Measurements from ENCODE around the gene HYAL2.
A peak's percentile ranks its signal among the peaks of the same experiment; 100 is the strongest.
"Not testable (repeated sequence)": the region's sequence is repeated elsewhere in the genome, so short reads cannot be mapped to it uniquely, and the experiment has no call there.

Gene HYAL2

DNA sequence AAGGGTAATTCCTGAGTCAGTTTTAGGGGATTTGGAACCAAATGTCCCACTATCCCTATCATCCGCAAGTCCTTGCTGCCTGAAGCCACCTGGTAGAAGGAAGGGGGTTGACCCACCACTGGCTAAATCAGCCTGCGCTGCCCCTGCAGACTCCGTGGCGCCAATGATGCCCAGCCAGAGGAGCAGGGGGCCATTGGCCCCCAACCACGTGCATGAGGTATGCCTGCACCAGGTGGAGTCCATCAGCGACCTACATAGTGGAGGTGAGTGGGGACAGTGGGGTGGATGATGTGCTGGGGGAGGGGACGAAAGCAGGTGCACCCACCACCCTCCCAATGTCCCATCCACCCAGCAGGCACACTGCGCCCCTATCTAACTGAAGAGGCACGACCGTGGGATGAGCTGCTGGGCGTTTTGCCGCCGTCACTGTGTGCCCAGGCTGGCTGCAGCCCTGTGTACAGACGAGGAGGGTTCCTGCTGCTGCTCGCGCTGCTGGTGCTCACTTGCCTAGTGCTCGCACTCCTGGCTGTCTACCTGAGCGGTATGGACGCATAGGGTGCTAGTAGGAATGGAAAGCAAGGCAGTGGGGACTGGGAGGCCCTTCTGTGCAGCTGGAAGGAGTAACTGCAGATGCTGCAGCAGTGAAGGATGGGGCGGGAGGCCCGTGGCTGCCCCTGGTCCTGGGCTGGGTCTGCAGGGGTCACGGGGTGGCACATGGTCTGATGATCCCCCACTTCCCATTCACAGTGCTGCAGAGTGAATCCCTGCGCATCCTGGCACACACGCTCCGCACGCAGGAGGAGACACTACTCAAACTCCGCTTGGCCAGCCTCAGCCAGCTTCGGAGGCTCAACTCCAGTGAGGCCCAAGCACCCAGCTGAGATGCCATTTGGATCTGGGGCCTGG is 36.0 kb downstream of the HYAL2 start:
- no peak for DNase-seq

DNA sequence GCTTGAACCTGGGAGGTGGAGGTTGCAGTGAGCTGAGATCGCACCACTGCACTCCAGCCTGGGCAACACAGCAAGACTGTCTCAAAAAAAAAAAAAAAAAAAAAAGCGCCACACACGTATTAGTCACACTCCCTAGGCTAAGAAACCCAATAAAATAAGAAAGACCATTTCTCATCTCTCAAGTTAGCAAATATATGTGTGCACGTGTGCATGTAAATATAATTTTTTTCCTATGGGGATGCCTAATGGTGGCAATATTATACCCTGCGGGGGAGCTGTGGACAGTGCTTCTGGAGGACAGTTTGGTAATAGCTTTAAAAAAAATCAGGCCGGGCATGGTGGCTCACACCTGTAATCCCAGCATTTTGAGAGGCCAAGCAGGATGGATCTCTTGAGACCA is 38.4 kb downstream of the HYAL2 start:
- not testable (repeated sequence) for DNase-seq

DNA sequence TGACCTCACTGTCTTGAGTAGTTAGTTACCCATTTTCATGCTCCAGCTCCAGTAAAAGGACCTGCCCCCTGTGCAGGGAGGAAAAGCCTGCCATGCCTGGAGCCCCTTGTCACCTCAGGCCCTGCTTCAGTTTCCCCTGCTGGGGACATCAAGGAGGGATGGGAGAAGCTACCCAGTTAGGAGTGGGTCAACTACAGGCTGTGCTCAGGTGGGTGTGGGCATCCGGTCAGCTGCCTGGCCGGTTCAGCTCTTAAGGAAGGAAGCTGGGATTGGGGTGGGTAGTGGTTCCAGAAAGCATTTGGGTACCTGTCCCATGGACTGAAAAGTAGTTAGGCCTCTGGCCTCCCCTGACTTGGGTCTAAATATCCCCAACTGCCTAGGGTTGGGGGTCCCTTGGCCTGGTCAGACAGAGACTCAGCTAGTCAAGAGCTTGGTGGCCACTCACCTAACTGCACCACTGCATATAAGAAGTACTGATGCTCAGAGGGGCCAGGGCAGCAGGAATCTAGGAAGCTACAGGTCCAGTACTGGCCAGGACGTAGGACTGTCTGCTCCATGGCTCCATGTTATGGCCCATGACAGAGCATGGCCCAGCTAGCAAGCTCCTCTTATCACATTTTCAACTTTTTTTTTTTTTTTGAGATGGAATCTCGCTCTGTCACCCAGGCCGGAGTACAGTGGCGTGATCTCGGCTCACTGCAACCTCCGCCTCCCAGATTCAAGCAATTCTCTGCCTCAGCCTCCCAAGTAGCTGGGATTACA is 43.1 kb downstream of the HYAL2 start:
- no peak for DNase-seq

DNA sequence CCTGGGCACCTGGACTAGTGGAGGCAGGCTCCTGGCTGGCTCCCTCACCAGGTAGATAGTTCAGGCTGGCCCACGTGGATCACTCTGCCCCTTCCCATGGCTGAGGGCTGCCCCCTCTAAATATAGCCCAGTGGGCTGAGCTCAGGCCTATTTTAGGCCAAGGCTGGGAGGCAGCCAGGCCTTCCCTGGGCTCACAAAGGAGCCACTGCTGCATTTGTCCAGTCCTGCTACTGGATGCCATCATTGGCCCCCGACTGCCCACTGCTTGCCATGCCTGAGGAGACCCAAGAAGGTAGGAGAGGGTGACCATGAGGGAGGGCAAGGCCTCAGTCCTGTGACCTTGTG is 43.7 kb downstream of the HYAL2 start, which contains the start of gene LSMEM2:
TSS of gene LSMEM2 (plus strand) at position 208 of the 345 bp plus-strand sequence. CDS start at position 235, 27 bp downstream.
- no peak for DNase-seq

DNA sequence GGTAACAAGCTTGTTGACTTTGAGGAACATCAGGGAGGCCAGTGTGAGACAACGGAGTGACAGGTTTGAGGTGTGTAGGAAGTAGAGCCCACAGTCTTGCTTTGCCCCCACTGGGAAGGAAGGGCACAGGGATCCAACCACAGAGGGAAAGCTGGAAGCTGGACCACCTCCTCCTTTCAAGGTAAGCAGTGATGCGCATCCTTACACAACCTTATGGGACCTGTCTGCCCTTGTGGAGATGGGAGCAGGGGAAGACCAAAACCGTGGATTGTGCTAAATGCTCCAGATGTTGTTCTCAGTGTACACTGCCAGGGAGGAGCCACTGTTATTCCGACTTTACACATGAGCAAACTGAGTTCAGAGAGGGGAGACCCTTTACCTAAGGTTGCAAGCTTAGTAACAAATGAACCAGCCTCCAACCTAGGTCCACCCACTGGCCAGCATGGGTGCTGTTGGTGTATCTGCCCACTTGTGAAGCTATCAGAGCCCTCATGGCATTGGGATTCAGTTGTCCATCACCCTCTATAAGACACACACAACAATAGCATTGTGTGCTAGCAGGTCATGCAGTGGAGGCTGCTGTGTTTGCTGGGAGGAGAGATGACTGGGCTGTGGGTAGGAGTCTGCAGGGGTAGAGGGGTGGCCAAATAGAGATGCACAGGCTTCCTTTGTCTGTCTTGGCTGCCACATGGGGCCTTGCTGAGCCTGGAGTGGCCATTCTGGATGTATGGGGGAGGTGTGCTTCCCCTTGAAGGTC is 44.2 kb downstream of the HYAL2 start:
- no peak for DNase-seq

DNA sequence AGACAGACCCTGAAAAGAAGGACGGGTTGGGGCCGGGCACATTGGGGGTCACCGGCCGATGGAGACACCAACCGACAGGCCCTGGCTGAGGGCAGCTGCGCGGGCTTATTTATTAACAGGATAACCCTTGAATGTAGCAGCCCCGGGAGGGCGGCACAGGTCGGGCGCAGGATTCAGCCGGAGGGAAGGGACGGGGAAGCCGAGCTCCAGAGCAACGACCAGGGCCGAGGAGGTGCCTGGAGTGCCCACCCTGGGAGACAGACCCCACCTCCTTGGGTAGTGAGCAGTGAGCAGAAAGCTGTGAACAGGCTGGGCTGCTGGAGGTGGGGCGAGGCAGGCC is 45.8 kb downstream of the HYAL2 start:
- no peak for DNase-seq

DNA sequence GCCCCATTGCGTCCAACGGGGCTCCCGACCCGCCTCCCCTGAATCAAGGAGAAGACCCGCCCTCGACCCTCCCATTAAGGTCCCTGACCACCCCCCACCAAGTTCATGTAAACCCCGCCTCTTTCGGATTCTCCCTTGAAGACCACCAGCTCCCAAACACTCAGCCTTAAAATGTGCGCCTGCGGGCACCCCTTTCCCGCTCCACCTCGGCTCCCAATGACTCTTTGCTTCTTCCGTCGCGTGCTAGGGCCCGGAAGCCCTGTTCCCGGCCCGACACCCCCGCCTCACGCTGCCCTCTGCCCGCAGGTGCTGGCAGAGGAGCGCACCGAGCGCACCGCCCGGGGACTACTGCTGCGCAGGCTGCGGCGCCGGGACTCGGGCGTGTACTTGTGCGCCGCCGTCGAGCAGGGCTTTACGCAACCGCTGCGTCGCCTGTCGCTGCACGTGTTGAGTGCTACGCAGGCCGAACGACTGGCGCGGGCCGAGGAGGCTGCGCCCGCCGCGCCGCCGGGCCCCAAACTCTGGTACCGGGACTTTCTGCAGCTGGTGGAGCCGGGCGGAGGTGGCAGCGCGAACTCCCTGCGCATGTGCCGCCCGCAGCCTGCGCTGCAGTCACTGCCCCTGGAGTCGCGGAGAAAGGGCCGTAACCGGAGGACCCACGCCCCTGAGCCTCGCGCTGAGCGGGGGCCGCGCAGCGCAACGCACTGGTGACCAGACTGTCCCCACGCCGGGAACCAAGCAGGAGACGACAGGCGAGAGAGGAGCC is 46.4 kb downstream of the HYAL2 start:
- DNase-seq: no peak

DNA sequence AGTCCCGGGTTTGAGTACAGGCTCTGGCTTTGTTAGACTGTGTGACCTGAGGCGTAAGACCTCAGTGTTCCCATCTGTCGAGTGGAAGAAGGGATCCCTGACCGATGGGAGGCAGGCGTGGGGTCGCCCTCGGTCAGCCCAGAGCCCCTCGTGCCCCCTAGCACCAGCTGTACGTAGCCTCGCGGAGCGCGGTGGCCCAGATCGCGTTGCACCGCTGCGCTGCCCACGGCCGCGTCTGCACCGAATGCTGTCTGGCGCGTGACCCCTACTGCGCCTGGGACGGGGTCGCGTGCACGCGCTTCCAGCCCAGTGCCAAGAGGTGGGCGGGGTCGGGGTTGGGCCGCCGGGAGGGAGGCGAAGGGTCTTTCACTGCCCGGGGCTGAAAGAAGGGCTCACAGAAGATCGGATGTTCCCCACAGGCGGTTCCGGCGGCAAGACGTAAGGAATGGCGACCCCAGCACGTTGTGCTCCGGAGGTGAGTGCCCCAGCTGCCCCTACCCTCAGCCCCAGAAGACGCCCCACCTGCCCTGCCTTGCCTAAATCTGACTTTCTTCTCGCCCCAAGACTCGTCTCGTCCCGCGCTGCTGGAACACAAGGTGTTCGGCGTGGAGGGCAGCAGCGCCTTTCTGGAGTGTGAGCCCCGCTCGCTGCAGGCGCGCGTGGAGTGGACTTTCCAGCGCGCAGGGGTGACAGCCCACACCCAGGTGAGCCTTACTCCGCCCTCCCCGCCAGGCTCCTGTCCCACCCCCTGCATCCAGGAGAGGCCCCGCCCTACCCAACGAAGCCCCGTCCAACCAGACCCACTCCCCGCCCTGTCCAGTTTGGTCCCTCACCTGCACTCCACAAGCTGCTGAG is 47.2 kb downstream of the HYAL2 start:
- DNase-seq: no peak

DNA sequence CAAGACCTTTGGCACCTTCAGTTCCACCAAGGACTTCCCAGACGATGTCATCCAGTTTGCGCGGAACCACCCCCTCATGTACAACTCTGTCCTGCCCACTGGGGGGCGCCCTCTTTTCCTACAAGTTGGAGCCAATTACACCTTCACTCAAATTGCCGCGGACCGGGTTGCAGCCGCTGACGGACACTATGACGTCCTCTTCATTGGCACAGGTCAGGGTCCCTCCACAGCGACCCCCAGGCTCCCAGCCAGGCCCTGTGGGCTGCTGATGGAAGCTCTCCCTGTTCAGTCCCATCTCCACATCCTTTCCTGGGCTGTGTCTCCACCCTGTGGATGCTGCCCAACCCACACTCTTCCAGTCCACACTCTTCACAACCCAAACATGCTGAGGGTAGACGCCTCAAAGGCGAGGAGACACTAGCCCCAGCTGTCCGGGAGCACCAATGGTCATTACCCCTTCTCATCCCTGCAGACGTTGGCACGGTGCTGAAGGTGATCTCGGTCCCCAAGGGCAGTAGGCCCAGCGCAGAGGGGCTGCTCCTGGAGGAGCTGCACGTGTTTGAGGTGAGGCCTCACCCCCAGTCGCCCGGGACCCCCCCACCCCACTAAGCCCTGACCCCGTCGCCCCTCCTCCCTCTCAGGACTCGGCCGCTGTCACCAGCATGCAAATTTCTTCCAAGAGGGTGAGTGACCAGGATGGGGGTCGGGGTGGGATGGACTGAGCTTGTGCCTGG is 48.0 kb downstream of the HYAL2 start:
- DNase-seq: peak; percentile 99

DNA sequence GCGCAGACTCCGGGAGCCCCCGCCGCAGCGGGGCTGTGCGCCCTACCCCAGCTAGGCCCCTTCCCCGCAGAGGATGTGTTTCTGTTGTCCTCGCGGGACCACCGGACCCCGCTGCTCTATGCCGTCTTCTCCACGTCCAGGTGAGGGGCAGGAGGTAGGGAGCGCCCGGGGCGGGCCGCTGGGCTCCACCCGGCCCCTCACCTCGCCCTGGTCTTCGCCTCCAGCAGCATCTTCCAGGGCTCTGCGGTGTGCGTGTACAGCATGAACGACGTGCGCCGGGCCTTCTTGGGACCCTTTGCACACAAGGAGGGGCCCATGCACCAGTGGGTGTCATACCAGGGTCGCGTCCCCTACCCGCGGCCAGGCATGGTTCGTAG is 48.9 kb downstream of the HYAL2 start:
- no peak for DNase-seq

DNA sequence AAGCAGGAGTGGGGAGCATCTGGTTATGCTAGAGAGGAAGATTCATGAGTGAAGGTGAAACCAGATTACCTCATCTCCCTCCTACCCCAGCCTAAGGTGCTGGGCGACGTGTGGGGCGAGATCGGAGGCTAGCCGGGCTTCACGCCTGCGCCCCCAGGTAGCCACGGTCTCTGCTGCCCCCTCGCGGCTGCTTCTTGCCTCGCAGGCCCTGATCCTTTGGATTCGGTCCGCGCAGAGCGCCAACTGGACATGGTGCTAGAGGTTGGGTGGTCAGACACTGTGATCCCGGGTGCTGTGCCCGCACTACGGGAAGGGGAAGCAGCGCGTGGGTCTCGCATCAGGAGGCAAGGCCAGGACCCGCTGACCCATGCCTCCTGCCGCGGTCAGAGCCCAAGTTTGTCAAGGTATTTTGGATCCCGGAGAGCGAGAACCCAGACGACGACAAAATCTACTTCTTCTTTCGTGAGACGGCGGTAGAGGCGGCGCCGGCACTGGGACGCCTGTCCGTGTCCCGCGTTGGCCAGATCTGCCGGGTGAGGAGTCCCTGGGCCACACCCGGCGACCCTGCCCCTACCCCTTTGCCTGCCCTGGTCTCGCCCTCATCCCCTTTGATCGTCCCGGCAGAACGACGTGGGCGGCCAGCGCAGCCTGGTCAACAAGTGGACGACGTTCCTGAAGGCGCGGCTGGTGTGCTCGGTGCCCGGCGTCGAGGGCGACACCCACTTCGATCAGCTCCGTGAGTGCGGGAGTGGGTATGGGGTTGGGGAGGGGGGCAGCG is 49.4 kb downstream of the HYAL2 start:
- DNase-seq: peak; percentile 100

DNA sequence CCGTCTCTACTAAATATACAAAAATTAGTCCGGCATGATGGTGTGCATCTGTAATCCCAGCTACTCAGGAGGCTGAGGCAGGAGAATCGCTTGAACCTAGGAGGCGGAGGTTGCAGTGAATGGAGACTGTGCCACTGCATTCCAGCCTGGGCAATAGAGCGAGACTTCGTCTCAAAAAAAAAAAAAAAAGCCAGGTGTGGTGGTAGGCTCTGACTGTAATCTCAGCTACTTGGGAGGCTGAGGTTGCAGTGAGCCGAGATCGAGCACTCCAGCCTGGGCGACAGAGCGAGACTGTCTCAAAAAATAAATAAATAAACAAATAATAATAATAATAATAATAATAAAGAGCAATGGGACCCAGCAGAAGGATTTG is 50.0 kb downstream of the HYAL2 start:
- not testable (repeated sequence) for DNase-seq

DNA sequence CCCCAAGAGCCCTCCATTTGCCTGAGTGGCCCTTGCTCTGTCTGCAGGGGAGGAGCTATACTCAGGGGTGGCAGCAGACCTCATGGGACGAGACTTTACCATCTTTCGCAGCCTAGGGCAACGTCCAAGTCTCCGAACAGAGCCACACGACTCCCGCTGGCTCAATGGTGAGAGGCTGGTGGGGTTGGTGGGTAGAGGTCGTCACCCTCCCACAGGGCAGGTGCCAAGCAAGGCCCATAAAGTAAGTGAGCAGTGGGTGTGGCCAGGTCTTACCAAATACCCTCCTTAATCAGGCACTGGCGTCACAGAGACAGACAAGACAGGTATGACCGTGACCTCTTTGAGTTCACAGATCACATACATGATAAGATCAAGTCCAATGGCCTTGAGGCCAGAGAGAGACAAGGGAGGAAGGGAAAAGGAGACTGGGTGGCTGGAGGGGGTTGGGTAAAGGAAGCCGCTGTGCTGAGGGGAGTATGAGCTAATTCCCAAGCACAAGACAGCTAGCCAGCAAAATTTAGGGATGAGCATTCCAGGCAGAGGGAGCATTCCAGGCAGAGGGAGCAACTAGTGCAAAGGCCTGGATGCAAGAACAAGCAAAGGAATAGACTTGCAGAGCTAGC is 51.1 kb downstream of the HYAL2 start:
- DNase-seq: no peak

DNA sequence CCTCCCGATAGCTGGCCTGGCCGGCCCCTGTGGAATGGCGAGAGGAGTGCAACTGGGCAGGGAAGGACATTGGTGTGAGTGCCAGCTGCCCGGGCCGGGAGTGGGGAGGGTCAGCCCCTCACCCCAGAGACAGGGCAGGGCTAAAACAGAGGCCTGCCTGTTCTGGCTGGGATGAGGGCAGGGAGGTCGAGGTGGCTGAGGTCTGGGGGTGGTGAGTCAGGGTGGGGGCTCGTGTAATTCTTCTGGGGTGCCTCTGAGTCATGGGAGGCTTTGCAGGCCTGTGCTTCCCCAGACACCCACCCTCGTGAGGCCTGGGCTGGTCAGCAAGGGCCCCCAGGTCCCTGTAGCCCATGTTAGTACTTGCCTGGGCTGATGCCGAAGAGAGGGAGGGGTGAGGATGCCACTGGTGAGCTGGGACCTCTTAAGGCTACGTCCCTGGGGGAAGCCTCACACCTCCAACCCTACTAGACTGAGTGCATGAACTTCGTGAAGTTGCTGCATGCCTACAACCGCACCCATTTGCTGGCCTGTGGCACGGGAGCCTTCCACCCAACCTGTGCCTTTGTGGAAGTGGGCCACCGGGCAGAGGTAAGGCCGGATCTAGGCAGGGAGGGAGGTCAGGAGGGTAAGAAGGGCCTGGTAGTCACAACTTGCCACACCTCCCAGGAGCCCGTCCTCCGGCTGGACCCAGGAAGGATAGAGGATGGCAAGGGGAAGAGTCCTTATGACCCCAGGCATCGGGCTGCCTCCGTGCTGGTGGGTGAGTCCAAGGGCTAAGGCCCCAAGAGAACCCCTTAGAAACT is 51.9 kb downstream of the HYAL2 start:
- no peak for DNase-seq

DNA sequence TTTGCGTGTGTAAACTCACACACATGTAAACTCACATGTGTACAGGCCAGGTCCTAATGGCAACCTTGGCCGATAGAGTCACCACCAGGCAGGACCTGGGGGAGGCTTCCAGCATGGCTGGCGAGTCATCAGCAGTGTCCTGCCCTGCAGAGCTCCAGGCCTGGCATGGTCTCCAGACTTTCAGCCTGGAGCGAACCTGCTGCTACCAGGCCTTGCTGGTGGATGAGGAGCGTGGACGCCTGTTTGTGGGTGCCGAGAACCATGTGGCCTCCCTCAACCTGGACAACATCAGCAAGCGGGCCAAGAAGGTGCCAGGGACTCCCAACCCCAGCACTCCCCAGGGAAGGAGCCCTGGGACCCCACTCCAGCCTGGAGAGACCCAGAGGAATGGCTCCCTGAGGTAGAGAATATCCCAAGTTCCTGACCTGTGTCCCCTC is 52.5 kb downstream of the HYAL2 start:
- no peak for DNase-seq

DNA sequence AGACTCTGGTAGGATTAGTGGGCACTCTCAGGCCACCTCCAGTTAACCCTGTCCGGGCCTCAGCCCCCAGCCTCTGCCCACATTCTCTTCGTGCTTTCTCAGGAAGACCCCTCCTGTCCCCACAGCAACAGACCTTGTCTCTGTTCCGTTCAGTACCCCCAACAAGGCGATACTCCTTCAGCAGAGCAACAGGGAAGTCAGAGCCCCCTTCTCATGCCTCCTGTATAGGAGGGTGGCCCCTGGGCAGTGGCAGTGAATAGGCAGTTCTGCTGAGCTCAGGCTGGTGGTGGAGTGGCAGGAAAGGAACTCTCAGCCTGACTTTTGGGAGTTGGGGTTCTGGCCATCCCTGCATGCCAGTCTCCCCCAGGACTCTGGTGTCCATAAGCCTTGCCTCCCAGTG is 53.1 kb downstream of the HYAL2 start:
- no peak for DNase-seq

DNA sequence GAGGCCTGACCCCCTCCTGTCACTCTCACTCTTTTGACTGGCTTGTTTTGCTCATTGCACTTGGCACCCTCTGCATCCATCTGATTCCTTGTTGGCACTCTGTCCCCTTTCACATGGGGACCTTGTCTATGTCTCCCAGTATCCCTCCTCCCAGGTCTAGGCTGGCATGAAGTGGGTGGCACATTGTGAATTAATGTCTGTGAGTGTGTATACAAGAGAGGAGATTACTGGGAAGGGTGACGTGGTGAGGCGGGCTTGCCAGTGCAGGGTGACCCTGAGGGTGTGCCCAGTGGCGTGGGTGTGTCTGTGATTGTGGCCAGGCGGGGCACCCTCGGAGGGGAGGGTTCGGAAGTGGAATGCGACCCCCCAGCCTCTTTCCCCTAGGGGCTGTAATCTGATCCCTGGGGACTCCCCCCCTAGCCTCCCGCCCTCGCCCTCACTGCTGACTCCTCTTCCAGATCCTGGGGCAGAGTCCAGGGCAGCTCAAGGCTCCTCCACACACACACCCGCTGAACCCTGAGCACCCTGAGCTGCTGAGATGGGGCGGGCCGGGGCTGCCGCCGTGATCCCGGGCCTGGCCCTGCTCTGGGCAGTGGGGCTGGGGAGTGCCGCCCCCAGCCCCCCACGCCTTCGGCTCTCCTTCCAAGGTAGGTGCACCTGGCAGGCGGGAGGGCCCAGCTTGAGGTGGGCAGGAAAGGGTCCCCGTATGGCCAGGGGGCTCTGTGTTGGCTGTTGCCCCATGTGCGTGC is 53.7 kb downstream of the HYAL2 start, which contains the start of gene SEMA3B:
TSS of gene SEMA3B (plus strand) at position 445 of the 749 bp plus-strand sequence. CDS start at position 539, 94 bp downstream.
- no peak for DNase-seq

DNA sequence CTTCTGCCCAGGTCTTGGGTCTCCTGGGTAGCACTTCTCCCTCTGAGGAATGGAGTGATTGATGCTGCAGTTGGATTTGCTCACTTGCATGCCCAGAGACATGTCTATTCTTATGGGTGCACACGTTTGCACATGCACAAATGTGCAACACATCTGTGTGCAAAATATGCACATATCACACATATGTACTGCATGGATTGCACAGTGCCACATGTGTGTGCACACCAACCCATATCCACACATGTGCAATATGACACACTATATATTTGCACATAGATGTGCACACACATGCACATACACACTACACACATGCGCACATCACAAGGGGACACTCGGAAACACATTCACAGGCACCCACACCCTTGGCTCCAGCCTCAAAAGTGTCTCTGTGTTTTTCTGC is 54.3 kb downstream of the HYAL2 start:
- no peak for DNase-seq

Measured in 8988T (cell line).